Smooth muscle cell of the brain vasculature (primary cell): ENCODE results near the gene PLA2G2D.

ENCODE experiments used
- DNase-seq: peaks from one replicate; pipeline ENCODE4 v3.0.0-alpha.2; 2012; ENCODE audit warnings: low read depth, low spot score

The PLA2G2D gene

GRCh38 chr1:20115479-20115878, 3.9 kb downstream of the PLA2G2D start:
- DNase-seq, result no peak

GRCh38 chr1:20114021-20114648, 5.2 kb downstream of the PLA2G2D start:
- no peak for DNase-seq

GRCh38 chr1:20112279-20113000, 6.9 kb downstream of the PLA2G2D start:
- DNase-seq, result no peak

- no peak for DNase-seq
Measured at GRCh38 chr1:20111452-20111851, 7.9 kb downstream of the PLA2G2D start.

GRCh38 chr1:20110679-20111078, 8.7 kb downstream of the PLA2G2D start:
- no peak for DNase-seq

GRCh38 chr1:20109223-20109856, 10.0 kb downstream of the PLA2G2D start:
- DNase-seq, result no peak

GRCh38 chr1:20108366-20109123, 10.8 kb downstream of the PLA2G2D start:
- DNase-seq, result no peak

GRCh38 chr1:20107796-20108195, 11.5 kb downstream of the PLA2G2D start:
- no peak for DNase-seq

- DNase-seq, result no peak
Measured at GRCh38 chr1:20107351-20107750, 12.0 kb downstream of the PLA2G2D start.

- no peak for DNase-seq
Measured at GRCh38 chr1:20105856-20106255, 13.5 kb downstream of the PLA2G2D start.

- DNase-seq, result no peak
Measured at GRCh38 chr1:20102875-20103274, 16.5 kb downstream of the PLA2G2D start.

GRCh38 chr1:20100632-20101355, 18.5 kb downstream of the PLA2G2D start:
- no peak for DNase-seq

GRCh38 chr1:20099533-20099932, 19.8 kb downstream of the PLA2G2D start:
- DNase-seq, result no peak

GRCh38 chr1:20096840-20097447, 22.4 kb downstream of the PLA2G2D start:
- no peak for DNase-seq

- DNase-seq, result no peak
Measured at GRCh38 chr1:20095564-20096434, 23.5 kb downstream of the PLA2G2D start.

GRCh38 chr1:20093940-20094391, 25.4 kb downstream of the PLA2G2D start:
- no peak for DNase-seq

GRCh38 chr1:20093303-20093702, 26.0 kb downstream of the PLA2G2D start:
- no peak for DNase-seq

- no peak for DNase-seq
Measured at GRCh38 chr1:20090641-20091040, 28.7 kb downstream of the PLA2G2D start.

- DNase-seq, result no peak
Measured at GRCh38 chr1:20090119-20090518, 29.2 kb downstream of the PLA2G2D start.
